Fibroblast of the conjunctiva (primary cell): Measurements from ENCODE around the gene SERTM2.
"Not testable (repeated sequence)": the region's sequence is repeated elsewhere in the genome, so short reads cannot be mapped to it uniquely, and the experiment has no call there.

ENCODE experiments used
- DNase-seq: peaks from one replicate; pipeline ENCODE4 v3.0.0-alpha.2; 2010; ENCODE audit warnings: low read depth

SERTM2 gene

DNA sequence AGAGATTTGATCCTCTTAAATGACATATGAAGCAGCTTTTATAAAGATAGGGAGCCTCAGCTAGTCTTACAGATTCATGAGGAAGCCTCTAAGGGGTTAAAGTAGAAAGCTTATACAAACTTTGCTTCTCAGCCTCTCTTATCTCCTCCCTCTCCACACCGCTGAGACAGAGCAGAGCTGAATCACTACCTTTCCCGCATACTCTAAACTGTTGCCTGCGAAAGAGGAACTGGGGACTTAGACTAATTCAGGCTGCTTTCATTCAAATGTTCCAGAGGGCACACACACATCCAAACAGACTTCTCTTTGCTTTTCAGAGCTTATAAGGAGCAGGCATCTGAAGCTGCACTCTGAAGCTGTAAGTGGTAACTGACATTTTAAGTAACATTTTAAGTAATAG, at the start of gene SERTM2:
TSS of gene SERTM2 (plus strand) at position 169 of the 400 bp plus-strand sequence. CDS start 7,213 bp downstream, outside the sequence.
- no peak for DNase-seq

DNA sequence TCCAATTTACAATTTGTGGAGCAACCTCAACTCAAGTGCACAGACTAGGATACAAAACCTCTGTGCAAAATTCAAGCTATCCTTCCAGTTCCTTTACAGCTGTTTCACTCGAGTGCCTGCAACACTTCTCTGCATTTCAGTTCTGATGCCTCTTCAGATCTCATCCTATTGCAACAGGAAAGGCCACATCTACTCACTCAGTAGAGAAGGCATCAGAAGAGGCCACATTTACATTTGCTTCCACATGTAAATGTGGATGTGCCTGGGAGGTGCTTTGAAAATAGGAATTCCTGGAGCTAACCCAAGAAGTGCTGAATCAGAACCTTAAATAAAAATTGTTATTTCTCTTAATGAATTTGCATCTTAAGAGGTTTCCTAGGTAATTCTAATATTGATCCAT, 45.8 kb upstream of the SERTM2 start:
- DNase-seq: no peak

- no peak for DNase-seq
Observed at GRCh38 chrX:111467896-111468295, 43.5 kb upstream of the SERTM2 start.

DNA sequence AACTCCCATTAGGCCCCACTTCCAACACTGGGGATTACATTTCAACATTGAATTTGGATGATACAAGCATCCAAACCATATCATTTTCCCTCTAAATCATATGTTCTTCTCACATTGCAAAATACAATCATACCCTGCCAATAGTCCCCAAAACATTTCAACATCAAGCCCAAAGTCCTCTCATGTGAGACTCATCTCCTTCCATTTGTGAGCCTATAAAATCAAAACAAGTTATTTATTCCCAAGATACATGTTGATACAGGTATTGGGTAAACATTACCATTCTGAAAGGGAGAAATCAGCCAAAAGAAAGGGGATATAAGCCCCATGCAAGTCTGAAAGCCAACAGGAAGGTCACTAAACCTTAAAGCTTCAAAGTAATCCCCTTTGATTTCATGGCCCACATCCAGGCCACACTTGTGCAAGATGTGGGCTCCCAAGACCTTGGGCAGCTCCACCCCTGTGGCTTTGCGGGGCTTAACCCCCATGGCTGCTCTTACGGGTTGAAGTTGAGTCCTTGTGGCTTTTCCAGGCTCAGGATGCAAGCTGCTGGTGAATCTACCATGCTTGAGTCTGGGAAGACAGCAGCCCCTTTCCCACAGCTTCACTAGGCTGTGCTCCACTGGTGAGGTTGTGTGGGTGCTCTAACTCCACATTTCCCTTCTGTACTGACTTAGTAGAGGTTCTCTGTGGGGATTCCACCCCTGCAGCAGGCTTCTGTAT, 40.6 kb upstream of the SERTM2 start:
- no peak for DNase-seq

- no peak for DNase-seq
Observed at GRCh38 chrX:111481896-111482295, 29.5 kb upstream of the SERTM2 start.

DNA sequence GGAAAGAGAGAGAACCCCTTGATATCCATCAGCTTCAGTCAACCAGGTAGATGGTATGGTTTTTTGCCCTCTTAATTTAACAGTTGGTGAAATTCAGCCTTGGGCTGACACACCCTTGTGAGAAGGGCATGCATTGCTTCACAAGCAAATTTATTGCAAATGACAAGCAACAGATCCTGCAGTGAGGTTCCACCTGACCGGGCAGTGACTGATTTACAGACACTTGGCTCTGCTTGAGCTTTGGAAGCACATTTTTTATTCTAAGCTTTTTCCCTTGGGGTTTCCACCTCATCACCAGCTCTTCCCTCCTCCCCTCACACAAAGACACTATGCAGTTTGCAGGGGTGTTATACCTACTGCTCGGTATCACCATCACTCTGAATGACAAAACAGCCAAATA, 28.3 kb upstream of the SERTM2 start:
- DNase-seq: no peak

DNA sequence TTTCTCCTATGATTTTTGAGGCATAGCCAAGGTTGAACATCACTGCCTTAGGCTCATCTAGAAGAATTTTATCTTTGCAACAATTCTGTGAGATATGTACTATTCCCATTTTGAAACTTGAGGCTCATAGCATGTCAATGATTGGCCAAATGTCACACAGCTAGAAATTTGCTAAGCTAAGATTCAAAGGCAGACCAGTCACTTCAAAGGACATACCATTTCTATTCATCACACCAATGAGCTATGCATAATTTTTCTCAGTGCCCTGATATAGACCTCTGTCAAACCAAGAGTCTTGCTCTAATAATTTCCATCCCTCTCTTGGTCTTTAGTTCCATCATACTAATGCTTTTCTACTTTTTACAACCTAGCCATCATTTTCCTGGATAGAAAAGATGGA, 27.6 kb upstream of the SERTM2 start:
- DNase-seq: no peak

DNA sequence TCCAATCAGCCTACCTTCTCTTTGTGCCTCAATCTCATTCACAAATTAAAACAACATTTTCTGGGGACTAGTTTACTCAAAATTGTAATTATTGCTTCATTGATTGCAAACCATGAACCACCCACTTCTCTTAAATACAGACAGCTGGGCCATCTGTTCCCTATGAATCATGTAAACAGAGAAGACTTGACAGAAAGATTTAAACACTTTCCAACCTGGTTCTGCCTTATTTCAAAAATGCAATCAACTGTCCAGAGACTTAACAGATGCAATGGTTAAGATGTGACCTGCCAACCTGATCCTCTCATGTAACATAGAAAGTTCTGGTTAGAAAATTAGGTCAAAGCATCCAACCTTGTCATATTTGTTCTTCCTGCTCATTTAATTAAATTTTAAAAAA, 20.8 kb upstream of the SERTM2 start:
- no peak for DNase-seq

- DNase-seq: no peak
Observed at GRCh38 chrX:111492085-111492484, 19.4 kb upstream of the SERTM2 start.

GRCh38 chrX:111498538-111499103, 12.8 kb upstream of the SERTM2 start:
- DNase-seq: no peak

GRCh38 chrX:111503485-111503993, 7.9 kb upstream of the SERTM2 start:
- DNase-seq: no peak

DNA sequence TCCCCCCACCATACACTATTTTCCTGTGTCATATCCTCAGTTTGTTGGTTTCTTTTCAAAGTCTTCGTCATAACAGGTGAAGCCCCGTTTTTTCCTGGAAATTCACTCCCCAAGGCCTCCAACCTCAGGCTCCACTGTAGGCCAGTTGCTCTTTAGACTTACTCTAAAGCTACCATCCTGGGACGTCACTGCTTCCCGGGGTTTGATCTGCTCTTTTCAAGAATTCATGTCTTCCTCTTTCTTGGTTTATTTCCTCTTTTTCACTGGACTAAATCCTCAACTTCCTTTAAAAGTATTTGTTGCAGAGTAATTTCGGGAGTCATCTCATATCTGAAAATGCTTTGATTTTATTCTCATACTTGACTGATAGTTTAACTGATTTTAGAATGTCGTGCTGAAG, 6.5 kb upstream of the SERTM2 start:
- DNase-seq: no peak

- no peak for DNase-seq
Observed at GRCh38 chrX:111505783-111506182, 5.7 kb upstream of the SERTM2 start.

GRCh38 chrX:111506826-111507225, 4.6 kb upstream of the SERTM2 start:
- DNase-seq: no peak

- no peak for DNase-seq
Observed at GRCh38 chrX:111507933-111508332, 3.5 kb upstream of the SERTM2 start.

GRCh38 chrX:111515298-111515697, 3.9 kb downstream of the SERTM2 start:
- no peak for DNase-seq

GRCh38 chrX:111518667-111519066, 7.2 kb downstream of the SERTM2 start:
- DNase-seq: no peak

DNA sequence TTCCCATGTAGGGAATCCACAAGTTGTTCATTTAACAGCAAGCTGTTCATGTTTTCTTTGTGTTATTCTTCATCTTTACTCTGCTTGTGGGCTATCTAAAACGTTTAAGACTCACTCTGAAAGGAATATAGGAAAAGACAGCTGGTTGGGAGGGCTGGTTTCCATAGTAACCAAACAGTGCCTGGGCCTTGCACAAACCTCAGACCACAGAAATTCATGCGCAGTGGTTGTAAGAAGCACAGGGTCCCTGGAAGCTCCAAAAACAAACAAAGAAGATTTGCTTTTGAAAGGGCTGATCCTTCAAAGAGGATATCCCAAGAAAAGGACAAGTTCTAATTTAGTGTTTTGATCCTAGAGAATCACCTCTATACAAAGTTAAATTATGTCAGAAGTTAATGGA, 7.8 kb downstream of the SERTM2 start:
- DNase-seq: no peak

- no peak for DNase-seq
Observed at GRCh38 chrX:111520506-111520905, 9.1 kb downstream of the SERTM2 start.

- no peak for DNase-seq
Observed at GRCh38 chrX:111521169-111521568, 9.7 kb downstream of the SERTM2 start.

GRCh38 chrX:111543212-111543741, 31.8 kb downstream of the SERTM2 start:
- no peak for DNase-seq

- not testable (repeated sequence) for DNase-seq
Observed at GRCh38 chrX:111549235-111549634, 37.8 kb downstream of the SERTM2 start.

DNA sequence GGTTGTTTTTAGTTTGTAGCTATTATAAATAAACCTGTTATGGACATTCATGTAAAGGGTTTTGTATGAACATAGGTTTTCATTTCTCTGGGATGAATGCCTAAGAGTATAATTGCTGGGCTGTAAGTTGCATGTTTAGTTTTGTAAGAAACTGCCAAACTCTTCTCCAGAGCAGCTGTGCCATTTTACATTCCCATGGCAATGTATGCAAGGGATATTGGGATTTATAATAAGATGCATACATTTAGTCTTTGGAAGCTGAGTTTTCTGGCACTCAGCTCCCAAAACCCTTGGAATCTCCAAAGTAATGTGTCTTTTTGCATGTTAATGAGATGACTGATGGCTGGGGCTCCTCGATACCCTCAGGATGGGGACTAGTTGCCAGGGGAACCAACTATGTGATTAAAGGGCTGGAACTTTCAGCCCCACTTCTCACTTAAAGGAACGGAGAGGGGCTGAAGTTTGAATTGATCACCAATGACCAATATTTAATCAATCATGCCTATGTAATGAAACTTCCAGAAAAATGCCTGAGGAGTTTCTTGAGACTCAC, 44.0 kb downstream of the SERTM2 start:
- DNase-seq: no peak
